ENCODE measurements around the gene IRAK2. TPM values are rescaled to one million over a fixed set of nuclear protein-coding genes. Genes with fewer than 3 reads are reported as not detected.

Gene IRAK2
- total and polyA plus RNA-seq, 2 experiments from 2014 or later = 1.1 to 2.1 TPM

DNA sequence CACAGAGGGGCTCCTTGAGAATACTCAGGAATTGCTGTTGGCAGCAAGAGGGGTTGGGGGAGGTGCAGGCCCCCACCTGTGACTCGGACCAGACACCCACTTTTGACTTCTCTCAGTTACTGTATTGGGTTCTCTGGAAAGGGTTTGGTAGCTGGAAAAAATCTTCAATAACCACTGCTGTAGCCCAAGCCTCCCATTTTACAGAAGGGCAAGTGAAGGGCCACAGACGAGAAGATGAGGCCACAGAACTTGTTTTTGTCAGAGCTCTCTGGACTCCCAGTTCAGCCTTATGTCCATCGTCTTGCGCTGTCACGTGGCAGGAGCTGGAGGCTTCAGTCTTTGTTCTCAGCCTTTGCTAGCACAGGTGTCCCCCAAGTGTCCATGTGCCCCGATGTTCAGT, 70.8 kb downstream of the IRAK2 start:
- H3F3A ChIP-seq (ENCODE audit: insufficient read depth) = no peaks in the 10 kb centered on the region
- H3K9ac ChIP-seq = no peak overlapping the region
- no peaks in the 10 kb centered on the region for H3K27me3 ChIP-seq (replicated peaks; ENCODE audit: insufficient read depth)
- H3K4me1 ChIP-seq (ENCODE audit: insufficient read depth) = no peaks in the 10 kb centered on the region
- no peaks in the 10 kb centered on the region for H3K36me3 ChIP-seq (ENCODE audit: low read depth)
- H3K79me2 ChIP-seq (ENCODE audit: insufficient read depth) = no peaks in the 10 kb centered on the region
- no peak overlapping the region for H3K27ac ChIP-seq
- no peak overlapping the region for H3K4me2 ChIP-seq (ENCODE audit: unreplicated experiment)
- H3K9me3 ChIP-seq (ENCODE audit: low read depth) = no peaks in the 10 kb centered on the region
- WGBS, 2 experiments (ENCODE audit: low coverage in 1 of 2, low lambda C conversion rate in 2 of 2, missing lambda C conversion rate in 2 of 2) = 80% methylated on average over 6 of the region's 6 CpGs
- DNase-seq = no peak
- H2AFZ ChIP-seq = no peak overlapping the region
- no peak overlapping the region for H3K4me3 ChIP-seq
- TF ChIP-seq EZH2 (IDR thresholded peaks at IDR 0.05; ENCODE audit: insufficient read depth, poor library complexity, severe bottlenecking) (no peak), EZH2phosphoT487 (IDR thresholded peaks at IDR 0.05; ENCODE audit: insufficient read depth, low read depth) (no peak)
- in situ Hi-C loops (cut with MboI) = no loop called here
- no peaks in the 10 kb centered on the region for H4K20me1 ChIP-seq (ENCODE audit: insufficient read depth)
- H3K9me2 ChIP-seq (ENCODE audit: insufficient read depth) = no peaks in the 10 kb centered on the region

DNA sequence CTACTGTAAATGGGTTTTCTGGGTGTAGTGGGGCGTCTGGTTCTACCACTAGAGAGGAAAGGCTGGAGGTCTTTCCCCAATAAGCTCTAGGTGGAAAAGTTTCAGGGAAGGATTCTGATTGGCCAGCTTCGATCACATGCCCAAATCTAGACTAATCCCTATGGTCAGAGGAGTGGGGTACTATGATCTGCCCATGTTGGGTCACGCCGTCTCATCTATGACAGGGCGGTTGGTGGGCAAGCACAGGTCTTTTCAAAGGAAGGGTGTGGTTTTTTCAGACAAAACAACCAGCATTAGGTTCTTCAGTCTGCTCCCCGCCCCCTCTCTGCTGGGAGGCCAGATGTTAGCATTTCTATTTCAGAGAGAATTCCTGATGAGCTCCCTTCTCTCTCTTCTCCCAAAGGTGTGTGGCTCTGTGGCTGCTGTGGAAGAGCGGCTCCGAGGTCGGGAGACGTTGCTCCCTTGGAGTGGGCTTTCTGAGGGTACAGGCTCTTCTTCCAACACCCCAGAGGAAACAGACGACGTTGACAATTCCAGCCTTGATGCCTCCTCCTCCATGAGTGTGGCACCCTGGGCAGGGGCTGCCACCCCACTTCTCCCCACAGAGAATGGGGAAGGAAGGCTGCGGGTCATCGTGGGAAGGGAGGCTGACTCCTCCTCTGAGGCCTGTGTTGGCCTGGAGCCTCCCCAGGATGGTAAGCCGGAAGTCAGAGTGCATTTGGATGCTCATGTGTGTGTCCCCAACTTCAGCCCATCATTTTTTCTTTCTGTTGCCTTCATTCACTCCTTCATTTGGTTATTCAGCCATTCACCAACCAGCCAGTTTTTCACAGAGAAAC, 73.8 kb downstream of the IRAK2 start:
- no peak for DNase-seq
- no peak overlapping the region for H3K9ac ChIP-seq
- H3K4me1 ChIP-seq (ENCODE audit: insufficient read depth) = 0 out of 2 replicates have a peak, but pooled peaks cover 3% of the 10 kb centered on the region
- no peaks in the 10 kb centered on the region for H3K9me2 ChIP-seq (ENCODE audit: insufficient read depth)
- H3K4me2 ChIP-seq (ENCODE audit: unreplicated experiment) = no peak overlapping the region
- no peak overlapping the region for H3K4me3 ChIP-seq
- H2AFZ ChIP-seq = no peak overlapping the region
- no peaks in the 10 kb centered on the region for H3K27me3 ChIP-seq (replicated peaks; ENCODE audit: insufficient read depth)
- no peaks in the 10 kb centered on the region; the same call in 1 of the 2 replicates for H3F3A ChIP-seq (ENCODE audit: insufficient read depth)
- in situ Hi-C loops (cut with MboI) = no loop called here
- H3K79me2 ChIP-seq (ENCODE audit: insufficient read depth) = no peaks in the 10 kb centered on the region
- H4K20me1 ChIP-seq (ENCODE audit: insufficient read depth) = no peaks in the 10 kb centered on the region
- no peak overlapping the region for H3K27ac ChIP-seq
- H3K9me3 ChIP-seq (ENCODE audit: low read depth) = no peaks in the 10 kb centered on the region
- no peaks in the 10 kb centered on the region for H3K36me3 ChIP-seq (ENCODE audit: low read depth)
- WGBS, 2 experiments (ENCODE audit: low coverage in 1 of 2, low lambda C conversion rate in 2 of 2, missing lambda C conversion rate in 2 of 2) = 76 to 83% methylated on average over 15 of the region's 15 CpGs
- TF ChIP-seq EZH2phosphoT487 (IDR thresholded peaks at IDR 0.05; ENCODE audit: insufficient read depth, low read depth) (no peak), EZH2 (IDR thresholded peaks at IDR 0.05; ENCODE audit: insufficient read depth, poor library complexity, severe bottlenecking) (no peak)

DNA sequence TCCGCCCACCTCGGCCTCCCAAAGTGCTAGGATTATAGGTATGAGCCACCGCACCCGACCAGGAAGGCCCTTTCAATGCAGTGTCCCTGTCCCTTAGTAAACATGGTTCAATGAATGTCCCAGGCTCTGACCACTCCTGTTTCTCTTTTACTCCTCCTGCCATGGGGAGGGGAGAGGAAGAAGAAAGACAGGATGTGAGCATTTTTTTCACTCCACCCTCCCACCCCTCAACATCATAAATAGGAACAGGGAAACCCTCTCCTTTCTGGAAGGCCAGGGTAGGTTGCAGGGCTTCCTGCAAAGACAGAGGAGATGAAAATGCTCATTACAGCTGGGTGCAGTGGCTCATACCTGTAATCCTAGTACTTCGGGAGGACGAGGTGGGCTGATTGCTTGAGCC, 76.1 kb downstream of the IRAK2 start:
- Histone ChIP-seq H3K4me1 (ENCODE audit: insufficient read depth) (0 out of 2 replicates have a peak, but pooled peaks cover 3% of the 10 kb centered on the region), H3K9me3 (ENCODE audit: low read depth) (no peaks in the 10 kb centered on the region), H3K9me2 (ENCODE audit: insufficient read depth) (no peaks in the 10 kb centered on the region), H3K79me2 (ENCODE audit: insufficient read depth) (no peaks in the 10 kb centered on the region), H3K9ac (no peak overlapping the region), H4K20me1 (ENCODE audit: insufficient read depth) (no peaks in the 10 kb centered on the region), H2AFZ (no peak overlapping the region), H3K27ac (no peak overlapping the region), H3K4me2 (ENCODE audit: unreplicated experiment) (no peak overlapping the region), H3F3A (ENCODE audit: insufficient read depth) (no peaks in the 10 kb centered on the region; the same call in 1 of the 2 replicates), H3K4me3 (no peak overlapping the region), H3K36me3 (ENCODE audit: low read depth) (no peaks in the 10 kb centered on the region), H3K27me3 (replicated peaks; ENCODE audit: insufficient read depth) (no peaks in the 10 kb centered on the region)
- no peak for TF ChIP-seq EZH2phosphoT487 (IDR thresholded peaks at IDR 0.05; ENCODE audit: insufficient read depth, low read depth)
- TF ChIP-seq EZH2 (IDR thresholded peaks at IDR 0.05; ENCODE audit: insufficient read depth, poor library complexity, severe bottlenecking) = no peak
- 96 to 99% methylated on average over 6 of the region's 6 CpGs for WGBS, 2 experiments (ENCODE audit: low coverage in 1 of 2, low lambda C conversion rate in 2 of 2, missing lambda C conversion rate in 2 of 2)
- in situ Hi-C loops (cut with MboI) = no loop called here
- no peak for DNase-seq

DNA sequence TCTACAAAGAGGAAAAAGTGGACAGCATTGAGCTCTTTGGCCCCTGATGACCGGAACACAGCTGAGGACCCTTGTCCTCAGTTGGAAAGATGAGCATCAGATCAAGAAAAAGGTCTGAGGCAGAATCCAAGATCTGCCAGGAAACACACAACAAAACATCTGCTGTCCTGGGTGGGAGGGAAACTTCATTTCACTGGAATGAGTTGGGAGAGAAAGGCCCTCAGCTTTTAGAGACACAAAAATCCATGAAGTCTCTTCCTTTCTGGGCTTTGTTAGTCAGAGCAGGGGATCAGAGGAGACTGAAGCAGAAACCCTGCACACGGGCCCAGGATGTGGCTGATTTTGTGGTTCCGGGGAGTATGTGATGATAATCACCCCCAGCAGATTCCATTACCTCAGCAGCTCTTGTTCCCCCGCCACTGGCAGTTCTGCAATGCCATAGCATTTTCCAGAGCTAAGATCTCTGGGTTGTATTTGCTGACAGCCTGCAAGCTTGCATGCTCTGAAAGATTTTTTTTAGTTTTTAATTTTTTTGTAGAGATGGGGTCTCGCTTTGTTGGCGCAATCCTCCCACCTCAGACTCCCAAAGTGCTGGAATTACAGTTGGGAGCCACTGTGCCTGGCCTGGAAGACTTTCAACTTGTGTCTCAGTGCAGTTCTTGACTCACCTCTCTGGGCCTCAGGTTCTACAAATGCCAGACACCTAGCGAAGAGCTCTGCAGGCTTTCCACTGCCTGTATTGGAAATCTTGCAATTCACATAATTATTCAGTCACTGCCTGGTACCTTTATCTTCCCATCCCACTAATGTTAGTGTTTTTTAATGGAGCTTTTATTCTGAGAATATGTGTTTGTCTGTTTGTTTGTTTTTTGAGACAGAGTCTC, 77.7 kb downstream of the IRAK2 start:
- H3K27me3 ChIP-seq (replicated peaks; ENCODE audit: insufficient read depth) = no peaks in the 10 kb centered on the region
- H3K4me1 ChIP-seq (ENCODE audit: insufficient read depth) = 0 out of 2 replicates have a peak, but pooled peaks cover 3% of the 10 kb centered on the region
- peak overlapping the region; percentile 33; the same call in 1 of the 2 replicates for H3K27ac ChIP-seq
- H2AFZ ChIP-seq = peak overlapping the region; percentile 51; the same call in 1 of the 2 replicates
- peak overlapping the region; percentile 51; the same call in 1 of the 2 replicates for H3K9ac ChIP-seq
- no peaks in the 10 kb centered on the region for H3K79me2 ChIP-seq (ENCODE audit: insufficient read depth)
- TF ChIP-seq EZH2 (IDR thresholded peaks at IDR 0.05; ENCODE audit: insufficient read depth, poor library complexity, severe bottlenecking) = no peak
- TF ChIP-seq EZH2phosphoT487 (IDR thresholded peaks at IDR 0.05; ENCODE audit: insufficient read depth, low read depth) = no peak
- H4K20me1 ChIP-seq (ENCODE audit: insufficient read depth) = no peaks in the 10 kb centered on the region
- DNase-seq = peak; percentile 62
- no peaks in the 10 kb centered on the region for H3K9me2 ChIP-seq (ENCODE audit: insufficient read depth)
- H3K4me3 ChIP-seq = no peak overlapping the region
- no peak overlapping the region for H3K4me2 ChIP-seq (ENCODE audit: unreplicated experiment)
- no peaks in the 10 kb centered on the region for H3K36me3 ChIP-seq (ENCODE audit: low read depth)
- no peaks in the 10 kb centered on the region for H3K9me3 ChIP-seq (ENCODE audit: low read depth)
- H3F3A ChIP-seq (ENCODE audit: insufficient read depth) = no peaks in the 10 kb centered on the region; the same call in 1 of the 2 replicates
- 72 to 76% methylated on average over 7 of the region's 7 CpGs for WGBS, 2 experiments (ENCODE audit: low coverage in 1 of 2, low lambda C conversion rate in 2 of 2, missing lambda C conversion rate in 2 of 2)
- in situ Hi-C loops (cut with MboI) = no loop called here
